Activated CD8-positive, alpha-beta T cell treated with anti-CD3 and anti-CD28 coated beads for 36 hours (primary cell): ENCODE measurements around the gene FMNL1. TPM values are rescaled to one million over a fixed set of nuclear protein-coding genes. Genes with fewer than 3 reads are reported as not detected.

Experiments
- ATAC-seq: fragments of 200-7000 bp; cut with Tn5 transposase; one replicate; pipeline ENCODE4 v1.10.0; 2021; ENCODE audit warnings: mild to moderate bottlenecking, moderate library complexity
- CTCF ChIA-PET: fragments of 350-600 bp; sonication (Branson Sonifier 250); formaldehyde crosslinking; loops from one replicate; lab custom pipeline; 2021; ENCODE audit warnings: antibody characterized with exemption; lab: Charles Lee
- POLR2A ChIA-PET: fragments of 350-600 bp; sonication (Branson Sonifier 250); formaldehyde crosslinking; loops from one replicate; lab custom pipeline; 2021; ENCODE audit warnings: antibody characterized with exemption; lab: Charles Lee
- DNase-seq: peaks from one replicate; pipeline ENCODE4 v3.0.0-alpha.2; 2020
- H3K27ac Mint-ChIP-seq: one replicate; pipeline ENCODE4 v1.8.0; 2021; ENCODE audit warnings: mild to moderate bottlenecking, mixed read lengths
- H3K27me3 Mint-ChIP-seq: one replicate; pipeline ENCODE4 v1.8.0; 2021; ENCODE audit warnings: mixed read lengths
- H3K36me3 Mint-ChIP-seq: one replicate; pipeline ENCODE4 v1.8.0; 2021; ENCODE audit warnings: low read depth, mixed read lengths
- H3K4me1 Mint-ChIP-seq: one replicate; pipeline ENCODE4 v1.8.0; 2021; ENCODE audit warnings: low read depth, mixed read lengths
- H3K4me3 Mint-ChIP-seq: one replicate; pipeline ENCODE4 v1.8.0; 2021; ENCODE audit warnings: mild to moderate bottlenecking, moderate library complexity, mixed read lengths
- H3K9me3 Mint-ChIP-seq: one replicate; pipeline ENCODE4 v1.8.0; 2021; ENCODE audit warnings: mixed read lengths
- CTCF ChIP-seq: fragments of 200-600 bp; IDR thresholded peaks from one replicate; pipeline ENCODE4 v1.8.0; 2022; ENCODE audit warnings: antibody characterized with exemption, mild to moderate bottlenecking
- intact Hi-C: fragments of 100-400 bp; cut with micrococcal nuclease; formaldehyde crosslinking; loops from one replicate; pipeline ENCODE4 v1.10.0; 2022
- total RNA-seq, 2 experiments: library from RNA; stranded (reverse); gene quantifications; one replicate each; pipeline ENCODE4 v1.2.3, GENCODE V29; 2021

The FMNL1 gene
- 100 to 1,000 TPM; 285 to 298 TPM for total RNA-seq

- H3K4me3 Mint-ChIP-seq, result peak within 1 kb of the TSS; percentile 99
- intact Hi-C loops, result loop anchor here (5.0 kb wide), 2 partner anchors 41 to 96 kb away; partner anchors contain the start of genes MAP3K14 and SPATA32
- H3K27me3 Mint-ChIP-seq, result no peaks in the 10 kb centered on the region
- H3K9me3 Mint-ChIP-seq, result no peaks in the 10 kb centered on the region
- no peak for TF ChIP-seq CTCF
- H3K27ac Mint-ChIP-seq, result peak within 1 kb of the TSS; percentile 99
- ChIA-PET POLR2A (interaction anchor here (0.6 to 21.2 kb wide), 7 partner anchors 17 to 91 kb away, joined by 3 to 399 read pairs (median 3); partner anchors contain the start of genes HEXIM1, HEXIM2 and MAP3K14), CTCF (interaction anchor here (0.6 to 10.4 kb wide), 15 partner anchors 13 to 166 kb away, joined by 3 to 406 read pairs (median 40); partner anchors contain the start of genes ACBD4, HEXIM1 and MAP3K14)
- peaks cover 33% of the 10 kb centered on the region for H3K4me1 Mint-ChIP-seq
- peak; percentile 73 for DNase-seq
- no peak for ATAC-seq
- H3K36me3 Mint-ChIP-seq, result peaks cover 70% of the 10 kb centered on the region
Observed at GRCh38 chr17:45221081-45222013, at the start of gene FMNL1. Gene FMNL1 (plus strand): TSS chr17:45221885. CDS start chr17:45222125, 240 bp downstream.

GRCh38 chr17:45172232-45172540 is 49.5 kb upstream of the FMNL1 start:
- Mint-ChIP-seq H3K36me3 (no peaks in the 10 kb centered on the region), H3K4me3 (peak overlapping the region; percentile 68), H3K9me3 (no peaks in the 10 kb centered on the region), H3K4me1 (peaks cover 25% of the 10 kb centered on the region), H3K27ac (peak overlapping the region; percentile 89), H3K27me3 (no peaks in the 10 kb centered on the region)
- ATAC-seq (no peak), DNase-seq (no peak)
- intact Hi-C loops, result no loop called here
- TF ChIP-seq CTCF, result no peak
- ChIA-PET CTCF (interaction anchor here (1.2 to 4.5 kb wide), 8 partner anchors 10 to 37 kb away, joined by 3 to 61 read pairs (median 10); partner anchors contain the start of genes ACBD4, HEXIM1 and HEXIM2), POLR2A (interaction anchor here (0.7 to 4.2 kb wide), 5 partner anchors 12 to 553 kb away, joined by 3 to 44 read pairs (median 3); partner anchors contain the start of genes HEXIM1 and HEXIM2)

GRCh38 chr17:45172541-45173286 is 49.0 kb upstream of the FMNL1 start:
- DNase-seq, result peak; percentile 77
- CTCF ChIA-PET, result interaction anchor here (0.8 to 4.5 kb wide), 13 partner anchors 10 to 150 kb away, joined by 3 to 61 read pairs (median 4); partner anchors contain the start of genes ACBD4, HEXIM1, HEXIM2 and PLCD3
- no peaks in the 10 kb centered on the region for H3K36me3 Mint-ChIP-seq
- peaks cover 25% of the 10 kb centered on the region for H3K4me1 Mint-ChIP-seq
- peak overlapping the region; percentile 68 for H3K4me3 Mint-ChIP-seq
- no peaks in the 10 kb centered on the region for H3K27me3 Mint-ChIP-seq
- ATAC-seq, result peak; percentile 78
- peak overlapping the region; percentile 89 for H3K27ac Mint-ChIP-seq
- POLR2A ChIA-PET, result interaction anchor here (0.6 to 4.2 kb wide), 8 partner anchors 9 to 553 kb away, joined by 3 to 44 read pairs (median 3); partner anchors contain the start of genes HEXIM1 and HEXIM2
- intact Hi-C loops, result no loop called here
- H3K9me3 Mint-ChIP-seq, result no peaks in the 10 kb centered on the region
- TF ChIP-seq CTCF, result no peak

GRCh38 chr17:45175759-45176115 is 45.9 kb upstream of the FMNL1 start:
- TF ChIP-seq CTCF, result no peak
- POLR2A ChIA-PET, result interaction anchor here (0.8 kb wide), 1 partner anchor 26 kb away, joined by 3 read pairs; no protein-coding TSS in a partner anchor
- Mint-ChIP-seq H3K4me1 (peaks cover 20% of the 10 kb centered on the region), H3K36me3 (no peaks in the 10 kb centered on the region), H3K4me3 (no peak overlapping the region), H3K27ac (no peak overlapping the region), H3K27me3 (no peaks in the 10 kb centered on the region), H3K9me3 (no peaks in the 10 kb centered on the region)
- ATAC-seq (no peak), DNase-seq (no peak)
- intact Hi-C loops, result no loop called here
- CTCF ChIA-PET, result interaction anchor here (0.8 to 3.1 kb wide), 4 partner anchors 21 to 40 kb away, joined by 4 to 19 read pairs (median 6); partner anchors contain the start of gene ACBD4
